ENCODE measurements around the gene PEAR1.
A peak's percentile ranks its signal among the peaks of the same experiment; 100 is the strongest.

The PEAR1 gene

DNA sequence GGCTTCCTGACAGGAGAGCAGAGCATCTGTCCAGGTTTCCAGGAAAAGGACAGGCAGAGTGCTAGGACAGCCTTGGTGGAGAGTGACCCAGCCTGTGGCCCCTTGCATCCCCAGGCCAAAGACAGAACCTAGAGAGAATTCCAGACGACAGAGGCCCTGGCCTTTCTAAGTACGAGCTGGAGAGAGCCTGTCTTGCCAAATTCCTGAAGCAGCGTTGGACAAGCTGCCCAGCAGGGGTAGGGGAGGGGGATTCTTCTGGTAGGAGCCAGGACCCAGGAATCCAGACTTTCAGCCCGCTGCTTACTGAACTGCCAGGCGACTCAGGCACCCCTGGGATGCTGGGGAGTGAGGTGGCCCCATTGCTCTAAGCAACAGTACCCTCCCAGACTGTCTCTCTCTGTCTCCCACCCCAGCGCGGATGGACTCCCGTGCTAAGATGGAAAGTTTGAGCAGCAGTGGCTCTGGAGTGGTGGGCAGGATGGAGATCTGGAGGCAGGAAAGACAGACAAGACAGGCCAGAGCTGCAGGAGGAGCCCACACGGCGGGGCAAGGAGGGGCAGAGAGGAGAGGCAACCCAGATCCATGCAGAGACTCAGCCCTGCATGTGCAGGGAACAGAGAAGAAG is 8.8 kb upstream of the PEAR1 start:
- no peak for DNase-seq (ENCODE audit: low read depth)

DNA sequence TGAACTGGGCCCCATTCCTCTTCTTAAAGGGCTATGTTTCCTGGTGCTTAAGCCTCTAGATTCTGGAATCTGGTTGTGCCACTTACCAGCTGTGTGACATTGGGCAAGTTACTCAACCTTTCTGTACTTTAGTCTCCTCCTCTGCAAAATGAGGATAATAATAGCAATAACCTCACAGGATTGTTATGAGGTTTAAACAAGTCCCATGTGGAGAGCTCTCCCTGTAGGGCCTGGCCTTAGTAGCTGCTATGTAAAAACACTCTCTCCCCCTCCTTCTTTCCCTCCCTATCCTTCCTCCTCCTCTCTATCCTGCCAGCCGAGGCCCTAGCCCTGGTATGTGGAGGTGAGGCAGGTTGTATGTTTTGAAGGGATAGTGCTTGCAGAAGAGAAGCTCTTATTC is 8.2 kb upstream of the PEAR1 start:
- DNase-seq (ENCODE audit: low read depth) = no peak

DNA sequence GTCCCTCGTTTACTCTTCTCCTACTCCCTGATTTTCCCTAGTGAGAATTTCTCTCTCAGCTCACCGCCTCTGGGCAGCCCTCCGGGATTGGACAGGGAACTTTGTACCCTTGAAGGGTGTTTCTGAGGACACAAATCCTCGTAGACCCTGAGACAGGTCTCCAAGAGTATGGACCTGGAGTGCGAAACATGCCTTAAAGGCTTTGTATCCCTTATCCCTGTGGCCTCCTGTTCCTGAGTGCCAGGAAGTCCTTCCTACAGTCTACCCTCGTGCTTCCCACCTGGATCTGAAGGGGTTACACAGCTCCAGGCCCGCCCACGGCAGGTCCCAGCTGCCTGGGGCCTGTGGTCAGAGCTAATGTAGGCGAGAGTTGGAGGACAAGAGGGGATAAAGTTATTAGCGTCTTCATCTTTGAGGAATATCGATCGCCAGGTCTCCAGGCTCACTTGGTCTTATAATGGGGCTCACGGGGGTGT is 7.6 kb upstream of the PEAR1 start:
- no peak for DNase-seq (ENCODE audit: low read depth)

DNA sequence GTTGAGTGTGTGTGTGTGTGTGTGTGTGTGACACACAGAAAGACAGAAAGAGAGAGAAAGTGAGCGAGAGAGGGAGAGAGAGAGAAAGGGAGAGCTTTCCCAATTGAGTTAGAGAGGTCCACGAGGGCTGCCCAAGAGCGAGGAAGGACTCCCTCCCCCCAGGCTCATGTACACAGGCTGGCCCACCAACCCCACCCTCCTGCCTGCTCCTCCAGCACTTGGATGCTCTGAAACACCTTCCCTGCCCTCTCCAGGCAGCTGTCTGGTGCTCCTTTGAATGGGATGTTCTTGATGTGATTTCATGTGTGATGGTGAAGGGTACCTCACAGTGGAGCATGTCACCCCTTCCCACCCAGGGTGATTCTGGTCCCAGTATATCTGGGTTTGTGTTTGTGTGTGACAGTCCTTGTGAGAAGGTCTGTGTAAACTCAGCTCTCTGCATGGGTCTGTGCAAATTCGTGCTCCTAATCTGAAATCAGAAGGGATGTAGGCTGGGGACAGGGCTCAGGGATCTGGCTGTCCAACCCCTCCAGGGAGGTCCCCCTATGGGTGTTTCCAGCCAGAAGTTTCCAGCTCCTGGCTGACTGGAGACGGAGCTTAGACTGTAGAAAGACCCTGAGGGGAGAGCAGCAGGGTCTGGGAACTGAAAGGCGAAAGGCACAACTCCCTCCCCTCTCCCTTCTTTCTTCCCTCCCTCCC is 6.8 kb upstream of the PEAR1 start:
- DNase-seq (ENCODE audit: low read depth) = no peak

DNA sequence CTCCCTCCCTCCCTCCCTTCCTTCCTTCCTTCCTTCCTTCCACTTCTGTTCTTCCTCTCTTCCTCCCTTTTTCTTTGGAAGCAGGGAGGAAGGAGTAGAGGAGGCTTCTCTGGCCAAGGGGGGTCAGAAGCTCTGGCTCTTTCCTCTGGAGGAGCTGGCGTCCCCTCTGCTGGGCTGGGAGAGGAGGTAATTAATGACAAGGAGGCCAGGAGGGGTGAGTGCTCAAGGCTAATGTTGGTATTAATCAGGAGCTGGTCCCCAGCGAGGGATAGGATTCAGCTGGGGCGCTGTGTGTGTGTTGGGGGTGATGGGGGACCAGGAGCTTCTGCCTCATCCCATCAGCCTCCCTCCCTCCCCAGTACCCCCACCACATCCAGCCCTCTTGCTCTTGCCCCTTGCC is 6.2 kb upstream of the PEAR1 start:
- DNase-seq (ENCODE audit: low read depth) = no peak

DNA sequence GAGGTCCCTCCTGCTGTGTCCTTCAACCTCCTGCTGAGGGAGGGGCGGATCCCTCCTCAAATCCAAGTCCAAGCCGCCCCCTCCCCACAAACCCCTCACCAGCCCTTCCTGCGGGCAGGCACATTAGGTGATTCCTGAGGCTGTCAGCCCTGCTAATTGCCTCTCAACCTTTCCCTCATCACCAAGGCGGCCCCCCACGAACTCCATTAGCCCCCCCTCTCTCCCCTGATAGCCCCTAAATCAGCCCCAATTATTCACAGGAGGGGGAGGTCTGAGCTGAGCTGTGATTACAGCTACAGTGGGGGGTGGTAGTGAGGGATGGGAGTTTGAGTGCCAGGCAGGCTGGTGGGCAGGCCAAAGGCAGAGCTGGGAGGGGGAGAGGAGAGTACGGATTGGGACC is 5.8 kb upstream of the PEAR1 start:
- no peak for DNase-seq (ENCODE audit: low read depth)

DNA sequence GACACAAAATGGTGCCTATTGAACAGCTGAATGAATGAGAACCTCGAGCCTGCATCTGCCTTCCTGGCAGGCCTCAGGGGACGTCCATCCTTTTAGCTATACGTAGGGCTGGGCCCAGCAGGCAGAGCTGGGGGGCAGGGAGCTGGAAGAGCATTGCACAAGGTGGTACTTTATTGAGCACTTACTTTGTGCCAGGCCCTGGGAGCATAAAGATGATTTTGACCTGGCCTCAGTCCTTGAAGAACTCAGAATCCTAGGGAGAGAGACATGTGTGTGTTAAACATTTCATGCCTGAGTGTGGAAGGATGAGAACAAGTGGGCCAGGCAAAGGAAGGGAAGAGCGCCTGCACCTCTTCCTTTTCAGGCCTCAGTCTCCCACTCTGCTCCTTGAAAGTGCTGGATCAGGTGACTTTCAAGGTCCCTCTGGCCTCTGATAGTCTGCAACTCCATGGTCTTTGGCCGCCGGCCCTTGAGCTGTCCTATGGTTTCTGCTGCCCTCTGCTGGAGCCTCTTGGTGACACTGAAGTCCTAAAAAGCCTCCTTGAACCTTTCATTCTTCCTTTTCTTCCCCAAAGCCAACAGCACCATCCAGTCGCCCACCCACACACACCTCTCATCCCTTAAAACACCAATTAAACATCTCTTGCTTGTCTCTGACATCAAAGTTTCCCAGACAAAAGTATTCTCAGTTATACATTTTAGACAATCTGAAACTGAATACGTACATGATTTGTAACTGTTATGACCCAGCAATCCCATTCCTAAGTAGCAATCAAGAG is 3.5 kb upstream of the PEAR1 start:
- DNase-seq (ENCODE audit: low read depth) = peak; percentile 57

DNA sequence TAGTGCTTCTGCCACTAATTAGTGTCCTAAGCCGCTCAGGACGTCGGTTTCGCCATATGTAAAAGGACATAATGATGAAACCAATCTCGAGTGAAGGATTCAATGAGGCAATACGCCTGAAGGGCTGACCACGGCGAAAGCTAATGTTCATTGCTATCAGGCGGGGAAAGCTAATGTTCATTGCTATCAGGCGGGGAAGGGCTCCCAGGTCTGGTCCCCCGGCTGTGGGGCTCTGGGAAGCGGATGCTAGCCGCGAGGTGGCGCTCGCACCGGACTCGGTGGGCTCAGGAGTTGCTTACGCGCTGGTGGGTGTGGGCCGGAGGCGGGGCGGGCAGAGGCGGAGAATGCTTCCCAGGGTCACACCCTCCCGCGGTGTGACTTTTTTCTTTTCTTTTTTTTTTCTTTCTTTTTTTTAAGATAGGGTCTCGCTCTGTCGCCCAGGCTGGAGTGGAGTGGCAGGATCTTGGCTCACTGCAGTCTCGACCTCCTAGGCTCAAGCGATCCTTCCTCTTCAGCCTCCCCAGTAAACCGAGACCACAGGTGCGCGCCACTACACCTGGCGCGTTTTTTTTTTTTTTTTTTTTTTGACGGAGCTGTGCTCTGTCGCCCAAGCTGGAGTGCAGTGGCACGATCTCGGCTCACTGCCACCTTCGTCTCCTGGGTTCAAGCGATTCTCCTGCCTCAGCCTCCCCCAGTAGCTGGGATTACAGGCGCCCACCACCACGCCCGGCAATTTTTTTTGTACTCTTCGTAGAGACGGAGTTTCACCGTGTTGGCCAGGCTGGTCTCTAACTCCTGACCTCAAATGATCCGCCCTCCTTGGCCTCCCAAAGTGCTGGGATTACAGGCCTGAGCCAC is 1.1 kb upstream of the PEAR1 start:
- DNase-seq (ENCODE audit: low read depth) = peak; percentile 47

DNA sequence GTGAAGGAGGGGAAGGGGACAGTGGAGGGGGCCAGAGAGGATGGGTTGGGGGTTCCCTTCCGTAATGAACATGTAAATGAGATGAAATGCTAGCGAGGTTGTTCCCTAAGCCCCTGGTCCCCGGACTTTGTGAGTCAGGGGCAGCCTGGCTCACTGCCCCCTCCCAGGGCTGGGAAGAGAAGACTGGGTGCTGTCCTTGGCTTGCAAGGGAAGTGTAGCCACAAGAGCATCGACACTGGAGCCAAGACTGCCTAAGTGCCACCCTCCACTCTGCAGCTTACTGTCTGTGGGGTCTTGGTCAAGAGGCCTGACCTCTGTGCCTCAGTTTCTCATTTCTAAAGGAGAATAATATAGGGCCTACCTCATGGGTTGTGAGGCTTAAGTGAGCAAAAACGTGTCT is 483 bp downstream of the PEAR1 start:
- DNase-seq (ENCODE audit: low read depth) = no peak

DNA sequence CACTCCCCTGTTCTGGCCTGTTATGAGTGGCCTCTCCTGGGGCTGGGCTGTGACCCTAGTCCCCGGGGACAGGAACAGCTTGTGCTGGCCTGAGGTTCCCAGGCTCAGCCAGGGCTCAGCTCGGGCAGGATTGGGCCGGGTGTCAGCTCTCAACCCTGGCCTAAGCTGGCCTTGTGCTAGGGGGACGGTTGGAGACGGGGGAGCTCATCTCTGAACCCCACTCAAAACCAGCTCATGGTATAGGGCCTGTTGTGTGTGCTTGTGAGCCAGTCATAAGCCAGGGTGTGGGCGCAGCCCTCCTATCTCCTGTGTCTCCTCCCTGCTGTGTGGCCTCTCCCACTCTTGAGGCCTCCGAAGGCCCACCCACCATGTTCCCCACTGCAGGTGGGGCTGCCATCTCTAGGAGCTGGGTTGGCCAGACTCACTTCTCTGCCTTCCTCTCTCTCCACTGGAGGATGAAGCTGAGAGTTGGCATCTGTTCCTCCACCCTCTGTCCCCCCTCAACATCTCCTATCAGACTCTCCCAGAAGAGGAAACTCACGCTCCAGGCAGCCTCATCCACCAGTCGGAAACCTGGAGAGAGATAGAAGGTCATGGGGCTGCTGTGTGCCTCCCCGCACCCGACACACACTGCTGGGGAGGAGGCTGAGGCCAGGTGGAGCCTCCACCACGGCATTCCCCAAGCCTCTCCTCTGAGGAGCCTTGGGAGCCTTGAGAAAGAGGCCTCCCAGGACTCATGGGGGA is 1.4 kb downstream of the PEAR1 start:
- DNase-seq (ENCODE audit: low read depth) = no peak

DNA sequence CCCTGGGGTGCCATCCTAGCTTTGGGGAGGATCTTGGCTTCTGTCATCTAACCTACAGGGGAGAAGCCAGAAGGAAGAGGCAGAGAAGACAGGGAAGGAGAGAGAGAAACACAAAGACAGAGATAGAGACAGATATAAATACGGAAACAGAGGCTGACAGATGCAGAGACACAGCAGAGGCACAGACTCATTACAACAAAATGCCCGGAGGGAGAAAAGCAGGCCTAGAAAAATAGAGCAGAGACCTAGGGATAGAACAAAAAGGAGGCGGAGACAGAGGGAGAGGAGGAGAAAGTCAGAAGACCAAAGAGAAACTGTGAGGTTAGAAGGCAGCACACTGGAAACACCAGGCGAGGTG is 1.9 kb downstream of the PEAR1 start:
- DNase-seq (ENCODE audit: low read depth) = no peak

DNA sequence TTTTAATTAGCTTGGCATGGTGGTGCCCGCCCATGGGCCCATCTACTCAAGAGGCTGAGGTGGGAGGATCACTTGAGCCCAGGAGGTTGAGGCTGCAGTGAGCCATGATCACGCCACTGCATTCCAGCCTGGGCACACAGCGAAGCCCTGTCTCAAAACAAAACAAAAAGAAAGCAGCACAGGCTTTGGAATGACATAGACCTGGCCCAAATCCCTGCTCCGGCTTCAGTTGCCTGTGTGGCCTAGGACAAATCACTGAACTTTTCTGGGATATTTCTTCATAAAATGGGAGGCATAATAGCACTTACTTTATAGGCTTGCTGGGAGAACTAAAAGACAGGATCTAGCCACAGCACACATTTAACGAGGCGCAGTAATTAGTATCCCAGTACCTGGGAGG is 2.4 kb downstream of the PEAR1 start:
- no peak for DNase-seq (ENCODE audit: low read depth)

DNA sequence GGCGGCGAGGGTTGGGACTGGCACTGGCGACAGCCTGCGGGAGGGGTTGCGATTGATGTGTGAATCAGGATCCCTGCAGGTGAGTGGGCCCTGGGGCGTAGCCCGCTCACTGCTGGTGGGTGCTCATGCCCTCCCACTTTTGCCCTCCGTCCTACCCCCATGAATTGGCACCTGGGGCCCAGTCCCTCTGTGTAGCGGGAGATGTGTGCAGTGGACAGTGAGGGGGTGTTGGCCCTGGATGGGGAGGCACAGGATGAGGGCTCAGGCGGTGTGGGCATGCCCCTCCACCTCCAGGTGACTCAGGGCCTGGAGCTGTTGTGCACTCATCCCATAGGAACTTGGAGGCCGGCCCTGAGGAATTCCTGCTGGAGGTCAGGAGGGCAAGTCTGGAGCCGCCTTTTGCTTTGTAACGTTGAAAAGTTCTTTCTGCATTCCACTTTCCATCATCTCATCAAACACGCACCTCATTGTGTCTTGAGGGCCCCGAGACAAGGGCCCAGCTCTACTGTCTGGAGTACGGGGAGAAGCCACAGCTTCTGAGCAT is 3.0 kb downstream of the PEAR1 start:
- peak; percentile 82 for DNase-seq (ENCODE audit: low read depth)

DNA sequence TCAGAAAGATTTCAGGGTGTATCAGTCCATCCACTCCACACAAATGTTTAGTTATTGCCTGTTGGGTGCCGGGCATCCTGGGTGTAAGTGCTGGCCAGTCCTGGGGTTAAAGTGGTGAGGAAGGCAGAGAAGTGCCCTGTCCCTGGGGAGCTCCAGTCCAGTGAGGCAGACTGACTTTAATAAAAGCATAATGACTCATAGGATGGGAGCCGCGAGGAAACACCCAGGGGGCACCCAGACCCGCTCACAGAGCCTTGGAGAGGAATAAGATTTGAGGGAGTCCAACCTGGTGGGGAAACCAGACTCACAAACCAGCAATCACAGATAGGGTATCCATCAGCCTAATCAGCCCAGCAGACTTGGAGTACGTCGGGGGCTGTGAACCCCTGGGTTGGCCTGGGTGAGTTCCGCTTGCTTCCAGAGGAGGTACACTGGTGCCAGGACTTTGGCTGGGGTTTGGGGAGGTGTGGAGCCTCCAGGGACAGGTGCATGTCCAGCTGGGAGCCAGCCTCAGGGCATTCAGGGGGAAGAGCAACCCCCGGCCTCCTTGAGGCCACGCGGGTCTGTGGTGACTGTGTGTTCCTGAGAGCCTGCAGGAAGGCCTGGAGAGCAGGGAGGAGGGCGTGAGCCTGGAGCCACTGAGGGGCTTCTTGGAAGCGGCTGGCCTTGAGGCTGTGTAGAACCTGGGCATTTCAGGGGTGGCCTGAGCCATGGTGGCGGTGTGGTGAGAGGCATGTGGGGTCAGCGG is 3.7 kb downstream of the PEAR1 start:
- peak; percentile 72 for DNase-seq (ENCODE audit: low read depth)

DNA sequence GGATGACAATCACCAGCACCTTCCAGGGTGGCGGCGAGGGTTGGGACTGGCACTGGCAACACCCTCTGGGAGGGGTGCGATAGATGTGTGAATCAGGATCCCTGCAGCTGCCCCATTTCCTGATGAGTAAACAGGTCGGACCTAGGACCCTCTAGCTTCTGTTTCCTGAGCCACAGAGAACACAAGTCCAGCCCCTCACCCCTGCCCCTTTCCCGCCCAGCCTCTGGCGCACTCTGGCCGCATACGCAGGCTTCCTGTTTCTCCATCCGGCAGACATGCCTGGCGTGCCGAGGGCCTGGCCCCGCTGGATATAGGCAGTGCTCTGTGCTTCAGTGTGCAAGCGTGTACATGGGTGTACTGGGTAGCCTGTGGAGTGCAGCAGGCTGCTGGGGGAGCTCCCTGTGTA is 4.6 kb downstream of the PEAR1 start:
- DNase-seq (ENCODE audit: low read depth) = peak; percentile 38

DNA sequence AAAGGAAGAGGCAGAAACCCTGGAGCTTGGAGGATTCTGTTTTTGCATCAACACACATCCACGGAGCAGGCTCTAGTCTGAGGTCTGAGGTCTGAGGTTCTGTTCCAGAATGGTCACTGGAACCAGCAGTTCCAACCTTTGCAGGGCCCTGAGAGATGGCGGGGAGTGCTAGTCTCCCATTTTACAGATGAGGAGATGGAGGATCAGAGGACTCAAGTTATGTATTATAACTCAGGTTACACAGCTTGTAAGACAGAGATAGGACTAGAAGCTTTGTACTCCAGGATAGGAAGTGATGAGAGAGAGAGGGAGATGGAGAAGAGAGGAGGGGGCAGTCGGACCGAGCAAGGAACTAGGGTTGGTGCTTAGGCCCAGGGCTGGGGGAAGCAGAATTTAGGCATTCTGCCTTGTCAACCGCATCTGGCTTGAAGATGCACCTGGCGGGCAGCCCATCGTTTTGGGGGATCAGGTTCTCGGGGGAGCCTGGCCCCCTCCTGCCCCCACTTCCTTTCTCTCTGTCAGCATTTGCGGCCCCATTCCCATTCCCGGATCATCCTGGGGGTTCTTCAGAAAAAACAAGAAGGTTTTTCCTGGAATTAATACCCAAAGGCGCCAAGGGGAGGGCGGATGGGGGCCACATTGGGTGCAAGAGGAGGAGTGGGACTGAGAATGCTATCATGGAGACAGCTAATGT is 5.6 kb downstream of the PEAR1 start:
- no peak for DNase-seq (ENCODE audit: low read depth)

DNA sequence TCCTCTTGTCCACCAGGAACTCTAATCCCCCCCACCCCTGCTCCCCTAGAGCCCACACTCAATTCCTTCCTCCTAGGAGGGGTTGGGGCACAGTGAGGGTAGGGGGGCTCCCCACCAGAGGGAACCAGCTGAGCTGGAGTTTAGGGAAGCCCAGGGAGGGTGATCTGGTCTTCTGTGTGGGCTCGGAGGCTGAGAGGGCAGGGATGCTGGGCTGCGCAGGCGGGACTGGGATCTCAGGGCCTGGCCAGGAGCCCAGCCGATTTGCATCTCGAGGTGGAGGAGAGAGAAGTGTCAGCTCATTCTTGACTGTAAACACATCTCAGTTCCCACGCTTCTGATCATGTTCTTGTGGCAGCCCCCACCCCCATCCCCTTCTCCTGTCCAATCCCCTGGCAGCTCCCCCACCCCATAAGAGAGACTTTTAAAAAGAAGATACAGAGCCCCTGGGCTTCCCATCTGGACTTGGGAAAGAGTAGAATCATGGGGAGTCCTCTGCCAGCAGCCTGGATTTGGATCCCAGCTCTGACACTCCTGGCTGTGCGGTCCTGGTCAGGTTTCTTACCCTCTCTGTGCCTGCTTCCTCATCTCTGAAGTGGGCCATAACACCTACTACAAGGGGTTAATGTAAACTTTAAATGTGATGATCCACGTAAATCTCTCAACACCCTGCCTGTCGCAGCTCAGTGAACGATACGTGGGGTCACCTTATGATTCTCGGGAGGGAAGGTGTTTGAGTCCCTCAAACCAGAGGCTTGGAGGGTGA is 6.6 kb downstream of the PEAR1 start:
- DNase-seq (ENCODE audit: low read depth) = no peak

DNA sequence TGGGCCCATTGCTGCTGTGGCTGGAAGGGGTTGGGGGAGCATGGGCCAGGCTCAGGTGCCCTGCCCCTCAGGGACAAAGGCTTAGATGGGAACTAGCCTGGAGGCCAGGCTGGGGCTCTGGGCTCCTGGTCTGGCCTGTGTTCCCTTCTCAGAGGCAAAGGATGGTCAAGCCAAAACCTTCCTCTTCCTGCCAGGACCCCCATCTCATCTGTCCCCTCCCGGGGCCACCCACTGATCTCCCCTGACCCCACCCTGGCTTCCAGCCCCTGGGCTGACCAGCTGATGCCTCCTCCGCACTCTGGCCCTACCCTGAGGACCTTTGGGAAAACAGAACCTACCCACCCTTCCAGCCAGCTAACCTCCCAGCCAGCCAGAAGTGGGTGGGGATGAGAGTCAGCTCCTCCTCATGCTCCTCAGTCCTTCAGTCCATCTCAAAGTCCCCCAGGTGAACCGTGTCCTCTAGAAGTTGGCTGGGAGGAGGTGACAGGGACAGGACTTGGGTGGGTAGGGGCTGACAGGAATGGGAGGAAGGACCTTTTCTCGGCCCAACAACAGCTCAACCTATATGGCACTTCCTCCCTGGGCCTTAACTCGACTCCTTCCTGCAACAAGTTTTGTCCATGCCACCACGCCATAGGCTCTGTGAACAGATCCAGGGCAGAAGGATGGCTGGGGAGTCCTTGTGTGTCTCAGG is 7.5 kb downstream of the PEAR1 start:
- no peak for DNase-seq (ENCODE audit: low read depth)

DNA sequence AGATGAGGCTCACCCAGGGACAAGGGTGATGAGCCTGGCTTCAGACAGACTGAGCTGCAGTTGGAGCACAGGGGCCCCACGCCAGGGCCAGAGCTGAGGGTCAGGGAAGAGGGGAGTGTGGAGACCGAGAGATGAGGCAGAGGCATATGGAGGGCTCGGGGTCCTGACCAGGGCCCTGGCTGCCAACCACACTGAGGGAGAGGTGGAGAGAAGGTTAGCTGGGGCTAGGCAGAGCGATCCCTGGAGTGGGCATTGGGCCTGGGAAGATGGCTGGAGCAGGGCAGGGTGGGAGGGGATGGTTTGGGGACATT is 8.0 kb downstream of the PEAR1 start:
- DNase-seq (ENCODE audit: low read depth) = no peak

Measured in HS-27A (cell line).